ENCODE results near the gene CHD9.
A peak's percentile ranks its signal among the peaks of the same experiment; 100 is the strongest.

Gene CHD9

DNA sequence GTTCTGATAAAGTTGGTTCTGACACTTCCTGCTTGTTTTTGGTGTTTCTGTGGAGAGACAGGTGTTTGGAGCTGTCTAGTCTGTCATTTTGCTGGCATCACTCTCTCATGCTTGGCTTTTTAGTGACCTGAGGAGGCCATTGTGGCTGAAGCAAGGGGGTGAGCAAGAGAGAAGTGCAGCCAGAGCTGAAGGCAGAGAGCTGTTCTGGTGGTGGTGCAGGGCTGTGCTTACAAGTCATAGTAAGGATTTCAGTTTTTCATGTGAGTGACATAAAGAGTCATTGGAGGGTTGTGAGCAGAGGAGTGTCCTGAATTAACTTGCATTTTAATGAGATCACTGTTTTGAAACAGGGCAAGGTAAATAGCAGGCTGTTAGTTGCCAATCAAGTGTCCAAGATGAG lies 97.5 kb downstream of the CHD9 start:
- Histone ChIP-seq H3K4me1 (ENCODE audit: control insufficient read depth in 5 of 5, insufficient read depth in 5 of 5, low read length in 5 of 5) (peaks cover 0 to 12% (median 0%) of the 10 kb centered on the region in 5 donors), H3K36me3 (ENCODE audit: control insufficient read depth in 5 of 5, insufficient read depth in 5 of 5, low read length in 5 of 5) (peaks cover 14 to 17% (median 15%) of the 10 kb centered on the region in 5 donors), H3K27ac (ENCODE audit: low read depth, low read length) (no peak overlapping the region), H3K9ac (ENCODE audit: low read length in 5 of 5) (no peak overlapping the region), H3K4me3 (ENCODE audit: low read depth in 1 of 5, low read length in 5 of 5) (no peak overlapping the region), H3K27me3 (ENCODE audit: control insufficient read depth in 5 of 5, insufficient read depth in 4 of 5, low read length in 5 of 5) (no peaks in the 10 kb centered on the region), H3K9me3 (ENCODE audit: control insufficient read depth in 5 of 5, low read length in 5 of 5) (peaks cover 0 to 8% (median 0%) of the 10 kb centered on the region in 5 donors)

DNA sequence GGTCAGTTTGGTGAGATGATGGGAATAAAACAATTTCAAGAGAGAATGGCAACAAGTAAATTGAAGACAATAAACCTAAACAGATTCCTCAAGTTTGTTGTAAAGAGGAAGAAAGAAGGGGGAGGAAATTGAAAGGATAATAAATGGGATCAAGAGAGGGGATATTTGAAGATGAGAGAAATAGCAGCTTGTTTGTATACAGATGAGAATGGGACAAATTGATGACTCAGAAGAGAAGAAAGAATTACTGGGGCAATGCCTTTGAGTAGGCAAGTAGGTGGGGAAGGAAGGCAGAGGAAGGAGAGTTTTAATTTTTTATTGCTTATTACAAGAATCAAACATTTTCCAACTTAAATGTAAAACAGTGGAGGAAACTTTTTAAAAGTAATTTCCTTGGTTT lies 98.3 kb downstream of the CHD9 start:
- Histone ChIP-seq H3K4me3 (ENCODE audit: low read depth in 1 of 5, low read length in 5 of 5) (no peak overlapping the region), H3K4me1 (ENCODE audit: control insufficient read depth in 5 of 5, insufficient read depth in 5 of 5, low read length in 5 of 5) (peaks cover 0 to 12% (median 0%) of the 10 kb centered on the region in 5 donors), H3K27me3 (ENCODE audit: control insufficient read depth in 5 of 5, insufficient read depth in 4 of 5, low read length in 5 of 5) (no peaks in the 10 kb centered on the region), H3K9ac (ENCODE audit: low read length in 5 of 5) (no peak overlapping the region), H3K27ac (ENCODE audit: low read depth, low read length) (no peak overlapping the region), H3K36me3 (ENCODE audit: control insufficient read depth in 5 of 5, insufficient read depth in 5 of 5, low read length in 5 of 5) (peaks cover 15 to 20% (median 17%) of the 10 kb centered on the region in 5 donors), H3K9me3 (ENCODE audit: control insufficient read depth in 5 of 5, low read length in 5 of 5) (peaks cover 0 to 8% (median 0%) of the 10 kb centered on the region in 5 donors)

DNA sequence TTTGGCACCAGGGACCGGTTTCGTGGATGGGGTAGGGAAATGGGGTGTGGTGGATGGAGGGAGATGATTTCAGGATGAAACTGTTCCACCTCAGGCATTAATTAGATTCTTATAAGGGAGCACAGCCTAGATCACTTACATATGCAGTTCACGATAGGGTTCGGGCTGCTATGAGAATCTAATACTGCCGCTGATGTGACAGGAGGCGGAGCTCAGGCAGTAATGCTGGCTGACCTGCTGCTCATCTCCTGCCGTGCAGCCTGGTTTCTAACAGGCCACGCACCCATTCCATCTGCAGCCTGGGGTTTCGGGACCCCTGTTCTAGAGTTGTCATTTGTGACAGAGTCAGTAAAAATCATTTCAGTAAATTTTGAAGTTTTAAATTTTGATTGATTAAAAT lies 99.7 kb downstream of the CHD9 start:
- Histone ChIP-seq H3K27me3 (ENCODE audit: control insufficient read depth in 5 of 5, insufficient read depth in 4 of 5, low read length in 5 of 5) (no peaks in the 10 kb centered on the region), H3K36me3 (ENCODE audit: control insufficient read depth in 5 of 5, insufficient read depth in 5 of 5, low read length in 5 of 5) (peaks cover 15 to 22% (median 19%) of the 10 kb centered on the region in 5 donors), H3K9ac (ENCODE audit: low read length in 5 of 5) (no peak overlapping the region), H3K27ac (ENCODE audit: low read depth, low read length) (no peak overlapping the region), H3K4me3 (ENCODE audit: low read depth in 1 of 5, low read length in 5 of 5) (no peak overlapping the region), H3K4me1 (ENCODE audit: control insufficient read depth in 5 of 5, insufficient read depth in 5 of 5, low read length in 5 of 5) (peaks cover 0 to 12% (median 0%) of the 10 kb centered on the region in 5 donors), H3K9me3 (ENCODE audit: control insufficient read depth in 5 of 5, low read length in 5 of 5) (peaks cover 0 to 8% (median 0%) of the 10 kb centered on the region in 5 donors)

DNA sequence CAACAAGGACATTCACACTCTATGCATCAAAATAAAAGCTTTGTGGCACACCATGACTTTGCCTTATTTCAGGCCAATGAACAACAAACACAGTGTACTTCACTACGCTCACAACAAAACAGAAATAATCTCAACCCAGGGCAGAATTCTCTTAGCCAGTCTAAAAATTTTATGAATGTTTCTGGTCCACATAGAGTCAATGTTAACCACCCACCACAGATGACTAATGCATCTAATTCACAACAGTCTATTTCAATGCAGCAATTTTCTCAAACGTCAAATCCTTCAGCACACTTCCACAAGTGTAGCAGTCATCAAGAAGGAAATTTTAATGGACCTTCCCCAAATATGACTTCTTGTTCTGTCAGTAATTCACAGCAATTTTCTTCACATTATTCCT lies 101.7 kb downstream of the CHD9 start:
- no peaks in the 10 kb centered on the region for H3K27me3 ChIP-seq (ENCODE audit: control insufficient read depth in 5 of 5, insufficient read depth in 4 of 5, low read length in 5 of 5)
- peaks cover 0 to 12% (median 0%) of the 10 kb centered on the region in 5 donors for H3K4me1 ChIP-seq (ENCODE audit: control insufficient read depth in 5 of 5, insufficient read depth in 5 of 5, low read length in 5 of 5)
- no peak overlapping the region for H3K27ac ChIP-seq (ENCODE audit: low read depth, low read length)
- H3K9me3 ChIP-seq (ENCODE audit: control insufficient read depth in 5 of 5, low read length in 5 of 5) = no peaks in the 10 kb centered on the region
- H3K36me3 ChIP-seq (ENCODE audit: control insufficient read depth in 5 of 5, insufficient read depth in 5 of 5, low read length in 5 of 5) = peaks cover 15 to 22% (median 19%) of the 10 kb centered on the region in 5 donors
- no peak overlapping the region for H3K4me3 ChIP-seq (ENCODE audit: low read depth in 1 of 5, low read length in 5 of 5)
- no peak overlapping the region for H3K9ac ChIP-seq (ENCODE audit: low read length in 5 of 5)

- Histone ChIP-seq H3K27ac (ENCODE audit: low read depth, low read length) (no peak overlapping the region), H3K27me3 (ENCODE audit: control insufficient read depth in 5 of 5, insufficient read depth in 4 of 5, low read length in 5 of 5) (no peaks in the 10 kb centered on the region), H3K36me3 (ENCODE audit: control insufficient read depth in 5 of 5, insufficient read depth in 5 of 5, low read length in 5 of 5) (peaks cover 15 to 25% (median 19%) of the 10 kb centered on the region in 5 donors), H3K4me1 (ENCODE audit: control insufficient read depth in 5 of 5, insufficient read depth in 5 of 5, low read length in 5 of 5) (no peaks in the 10 kb centered on the region), H3K4me3 (ENCODE audit: low read depth in 1 of 5, low read length in 5 of 5) (no peak overlapping the region), H3K9ac (ENCODE audit: low read length in 5 of 5) (no peak overlapping the region), H3K9me3 (ENCODE audit: control insufficient read depth in 5 of 5, low read length in 5 of 5) (no peaks in the 10 kb centered on the region)
Measured at GRCh38 chr16:53159781-53160436, 105.1 kb downstream of the CHD9 start.

DNA sequence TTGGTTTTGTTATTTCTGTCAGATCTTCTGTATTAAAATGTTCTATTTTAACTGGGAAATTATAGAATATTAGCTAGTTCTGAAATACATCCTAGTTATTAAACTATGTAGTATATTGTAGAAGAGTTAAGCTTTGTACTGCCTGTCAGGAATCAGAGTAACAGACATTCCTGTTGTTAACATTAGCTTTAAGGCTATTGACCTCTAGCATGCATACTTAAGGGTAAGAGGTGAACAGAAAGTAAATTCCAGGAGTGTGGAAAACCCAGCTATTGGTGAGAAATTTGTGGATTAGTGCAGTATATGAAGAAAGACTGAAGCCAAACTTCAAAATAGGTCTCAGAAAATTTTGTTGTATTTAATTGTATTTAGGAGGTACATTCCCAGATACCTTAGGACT lies 111.3 kb downstream of the CHD9 start:
- H3K4me1 ChIP-seq (ENCODE audit: control insufficient read depth in 5 of 5, insufficient read depth in 5 of 5, low read length in 5 of 5) = peaks cover 2 to 26% (median 11%) of the 10 kb centered on the region in 5 donors
- H3K9me3 ChIP-seq (ENCODE audit: control insufficient read depth in 5 of 5, low read length in 5 of 5) = no peaks in the 10 kb centered on the region

GRCh38 chr16:53168744-53169143 lies 114.0 kb downstream of the CHD9 start:
- H3K4me1 ChIP-seq (ENCODE audit: control insufficient read depth in 5 of 5, insufficient read depth in 5 of 5, low read length in 5 of 5) = peaks cover 2 to 26% (median 11%) of the 10 kb centered on the region in 5 donors
- H3K27me3 ChIP-seq (ENCODE audit: control insufficient read depth in 5 of 5, insufficient read depth in 4 of 5, low read length in 5 of 5) = no peaks in the 10 kb centered on the region
- no peak overlapping the region for H3K27ac ChIP-seq (ENCODE audit: low read depth, low read length)

More for the DNA sequence above, 111.3 kb downstream of the CHD9 start:
- Histone ChIP-seq H3K27ac (ENCODE audit: low read depth, low read length) (peak overlapping the region; percentile 43), H3K36me3 (ENCODE audit: control insufficient read depth in 5 of 5, insufficient read depth in 5 of 5, low read length in 5 of 5) (peaks cover 0 to 3% (median 0%) of the 10 kb centered on the region in 5 donors), H3K4me3 (ENCODE audit: low read depth in 1 of 5, low read length in 5 of 5) (no peak overlapping the region), H3K9ac (ENCODE audit: low read length in 5 of 5) (no peak overlapping the region), H3K27me3 (ENCODE audit: control insufficient read depth in 5 of 5, insufficient read depth in 4 of 5, low read length in 5 of 5) (no peaks in the 10 kb centered on the region)

GRCh38 chr16:53172517-53172916 lies 117.7 kb downstream of the CHD9 start:
- Histone ChIP-seq H3K4me3 (ENCODE audit: low read depth in 1 of 5, low read length in 5 of 5) (no peak overlapping the region), H3K4me1 (ENCODE audit: control insufficient read depth in 5 of 5, insufficient read depth in 5 of 5, low read length in 5 of 5) (peaks cover 0 to 13% (median 6%) of the 10 kb centered on the region in 5 donors), H3K9me3 (ENCODE audit: control insufficient read depth in 5 of 5, low read length in 5 of 5) (no peaks in the 10 kb centered on the region), H3K27me3 (ENCODE audit: control insufficient read depth in 5 of 5, insufficient read depth in 4 of 5, low read length in 5 of 5) (no peaks in the 10 kb centered on the region), H3K9ac (ENCODE audit: low read length in 5 of 5) (no peak overlapping the region), H3K27ac (ENCODE audit: low read depth, low read length) (no peak overlapping the region), H3K36me3 (ENCODE audit: control insufficient read depth in 5 of 5, insufficient read depth in 5 of 5, low read length in 5 of 5) (peaks cover 0 to 8% (median 0%) of the 10 kb centered on the region in 5 donors)

More at GRCh38 chr16:53168744-53169143, 114.0 kb downstream of the CHD9 start:
- Histone ChIP-seq H3K9ac (ENCODE audit: low read length in 5 of 5) (no peak overlapping the region), H3K4me3 (ENCODE audit: low read depth in 1 of 5, low read length in 5 of 5) (no peak overlapping the region), H3K36me3 (ENCODE audit: control insufficient read depth in 5 of 5, insufficient read depth in 5 of 5, low read length in 5 of 5) (peaks cover 0 to 3% (median 0%) of the 10 kb centered on the region in 5 donors), H3K9me3 (ENCODE audit: control insufficient read depth in 5 of 5, low read length in 5 of 5) (no peaks in the 10 kb centered on the region)

- Histone ChIP-seq H3K27me3 (ENCODE audit: control insufficient read depth in 5 of 5, insufficient read depth in 4 of 5, low read length in 5 of 5) (no peaks in the 10 kb centered on the region), H3K4me3 (ENCODE audit: low read depth in 1 of 5, low read length in 5 of 5) (no peak overlapping the region), H3K9ac (ENCODE audit: low read length in 5 of 5) (no peak overlapping the region), H3K27ac (ENCODE audit: low read depth, low read length) (no peak overlapping the region), H3K4me1 (ENCODE audit: control insufficient read depth in 5 of 5, insufficient read depth in 5 of 5, low read length in 5 of 5) (peaks cover 0 to 11% (median 7%) of the 10 kb centered on the region in 5 donors), H3K9me3 (ENCODE audit: control insufficient read depth in 5 of 5, low read length in 5 of 5) (no peaks in the 10 kb centered on the region), H3K36me3 (ENCODE audit: control insufficient read depth in 5 of 5, insufficient read depth in 5 of 5, low read length in 5 of 5) (peaks cover 0 to 8% (median 0%) of the 10 kb centered on the region in 5 donors)
Measured at GRCh38 chr16:53175118-53175517, 120.3 kb downstream of the CHD9 start.

GRCh38 chr16:53176434-53176833 lies 121.6 kb downstream of the CHD9 start:
- no peaks in the 10 kb centered on the region for H3K27me3 ChIP-seq (ENCODE audit: control insufficient read depth in 5 of 5, insufficient read depth in 4 of 5, low read length in 5 of 5)
- no peaks in the 10 kb centered on the region for H3K9me3 ChIP-seq (ENCODE audit: control insufficient read depth in 5 of 5, low read length in 5 of 5)
- no peak overlapping the region for H3K4me3 ChIP-seq (ENCODE audit: low read depth in 1 of 5, low read length in 5 of 5)
- H3K9ac ChIP-seq (ENCODE audit: low read length in 5 of 5) = no peak overlapping the region
- peaks cover 0 to 8% (median 0%) of the 10 kb centered on the region in 5 donors for H3K36me3 ChIP-seq (ENCODE audit: control insufficient read depth in 5 of 5, insufficient read depth in 5 of 5, low read length in 5 of 5)
- H3K4me1 ChIP-seq (ENCODE audit: control insufficient read depth in 5 of 5, insufficient read depth in 5 of 5, low read length in 5 of 5) = peaks cover 0 to 4% (median 0%) of the 10 kb centered on the region in 5 donors
- no peak overlapping the region for H3K27ac ChIP-seq (ENCODE audit: low read depth, low read length)

Data from subcutaneous abdominal adipose tissue (tissue), 5 donors.